Measurements from ENCODE around the gene KRTAP4-9.
"Not testable (repeated sequence)": the region's sequence is repeated elsewhere in the genome, so short reads cannot be mapped to it uniquely, and the experiment has no call there.

The KRTAP4-9 gene

GRCh38 chr17:41065829-41066624, 39.2 kb upstream of the KRTAP4-9 start, which contains the start of gene KRTAP2-4:
Gene KRTAP2-4, minus strand, starts transcription at chr17:41065879. Its CDS starts 34 bp downstream, at chr17:41065845.
- H3K36me3 ChIP-seq (ENCODE audit: control insufficient read depth, insufficient read depth, low read length): no peaks in the 10 kb centered on the region
- H3K4me1 ChIP-seq (ENCODE audit: control insufficient read depth, insufficient read depth, low read length): no peaks in the 10 kb centered on the region
- no peaks in the 10 kb centered on the region for H3K9me3 ChIP-seq (ENCODE audit: control insufficient read depth, low read length)
- H3K27ac ChIP-seq (ENCODE audit: insufficient read depth, low read depth, low read length, poor library complexity, severe bottlenecking): no peak within 1 kb of the TSS
- no peak within 1 kb of the TSS for H3K4me3 ChIP-seq (ENCODE audit: insufficient read depth, low read depth, low read length)
- H3K27me3 ChIP-seq (ENCODE audit: control insufficient read depth, insufficient read depth, low read length, poor library complexity, severe bottlenecking): no peaks in the 10 kb centered on the region
- 94 to 97% methylated on average over 6 of the region's 6 CpGs for WGBS, 2 experiments

DNA sequence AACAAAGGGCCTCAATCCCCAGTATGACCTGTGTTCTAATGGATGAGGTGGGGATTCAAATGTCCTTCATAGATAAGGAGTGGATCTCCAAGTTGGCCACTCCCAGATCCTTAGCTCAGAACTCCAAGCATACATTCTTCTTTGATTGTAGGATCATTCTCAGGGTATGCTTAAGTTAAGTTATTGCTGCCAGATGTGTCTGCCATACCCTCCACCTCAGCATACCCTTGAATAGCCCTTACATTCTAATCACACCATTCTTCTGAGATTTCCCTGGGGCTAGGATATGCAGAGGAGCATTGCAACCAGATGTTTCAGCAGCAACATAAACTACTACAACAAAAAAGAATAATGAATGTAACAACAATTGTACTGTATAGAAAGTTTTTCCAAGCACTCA, 37.9 kb upstream of the KRTAP4-9 start:
- Histone ChIP-seq H3K9me3 (ENCODE audit: control insufficient read depth, low read length) (no peaks in the 10 kb centered on the region), H3K36me3 (ENCODE audit: control insufficient read depth, insufficient read depth, low read length) (no peaks in the 10 kb centered on the region), H3K27ac (ENCODE audit: insufficient read depth, low read depth, low read length, poor library complexity, severe bottlenecking) (no peak overlapping the region), H3K27me3 (ENCODE audit: control insufficient read depth, insufficient read depth, low read length, poor library complexity, severe bottlenecking) (no peaks in the 10 kb centered on the region), H3K4me1 (ENCODE audit: control insufficient read depth, insufficient read depth, low read length) (no peaks in the 10 kb centered on the region), H3K4me3 (ENCODE audit: insufficient read depth, low read depth, low read length) (no peak overlapping the region)

DNA sequence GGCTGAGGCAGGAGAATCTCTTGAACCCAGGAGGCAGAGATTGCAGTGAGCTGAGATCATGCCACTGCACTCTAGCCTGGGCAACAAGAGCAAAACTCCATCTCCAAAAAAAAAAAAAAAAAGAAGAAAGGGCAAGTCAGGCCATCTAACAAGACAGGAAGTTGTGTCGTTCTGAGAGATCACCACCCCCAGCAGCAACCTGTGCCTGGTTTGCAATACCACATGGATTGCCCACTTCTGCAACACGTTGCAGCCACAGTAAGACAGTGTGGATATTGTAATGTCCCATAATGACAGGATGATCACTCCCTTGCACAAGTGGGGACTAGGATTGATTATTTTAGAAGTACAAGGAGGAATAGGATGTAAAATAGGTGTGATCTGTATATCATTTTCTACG, 36.2 kb upstream of the KRTAP4-9 start:
- Histone ChIP-seq H3K4me1 (ENCODE audit: control insufficient read depth, insufficient read depth, low read length) (no peaks in the 10 kb centered on the region), H3K36me3 (ENCODE audit: control insufficient read depth, insufficient read depth, low read length) (no peaks in the 10 kb centered on the region), H3K4me3 (ENCODE audit: insufficient read depth, low read depth, low read length) (no peak overlapping the region), H3K27ac (ENCODE audit: insufficient read depth, low read depth, low read length, poor library complexity, severe bottlenecking) (no peak overlapping the region), H3K27me3 (ENCODE audit: control insufficient read depth, insufficient read depth, low read length, poor library complexity, severe bottlenecking) (no peaks in the 10 kb centered on the region), H3K9me3 (ENCODE audit: control insufficient read depth, low read length) (no peaks in the 10 kb centered on the region)
- WGBS, 2 experiments: 87 to 95% methylated on average over 3 of the region's 3 CpGs

DNA sequence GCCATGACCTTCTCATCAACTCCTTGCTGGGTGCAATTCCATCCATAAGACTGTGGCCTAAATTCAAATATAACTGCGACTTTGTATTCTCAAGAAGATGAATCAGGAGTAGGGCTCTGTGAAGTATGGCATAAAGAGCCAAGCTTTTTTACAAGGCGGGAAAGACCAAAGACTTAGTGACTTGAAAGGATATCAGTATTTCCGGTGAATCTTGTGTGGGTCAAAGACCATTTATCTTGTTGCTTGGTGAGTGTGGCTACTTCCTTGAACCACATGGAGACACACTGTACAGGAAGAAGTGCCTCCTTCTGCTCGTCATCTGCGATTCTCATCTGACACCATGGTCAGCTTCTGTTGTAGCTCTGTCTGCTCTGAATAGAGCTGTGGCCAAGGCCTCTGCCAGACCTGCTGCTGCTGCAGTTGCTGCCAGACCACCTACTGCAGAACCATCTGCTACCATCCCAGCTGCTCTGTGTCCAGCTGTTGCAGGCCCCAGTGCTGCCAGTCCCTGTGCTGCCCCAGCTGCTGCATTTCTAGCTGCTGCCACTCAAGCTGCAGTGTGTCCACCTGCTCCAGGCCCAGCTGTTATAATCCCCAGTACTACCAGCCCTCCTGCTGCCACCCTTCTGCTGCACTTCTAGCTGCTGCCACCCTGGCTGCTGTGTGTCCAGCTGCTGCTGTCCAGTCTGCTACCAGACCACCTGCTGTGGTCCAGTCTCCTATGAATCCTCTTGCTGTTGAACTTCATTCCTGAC, 33.4 kb upstream of the KRTAP4-9 start:
- Histone ChIP-seq H3K27ac (ENCODE audit: insufficient read depth, low read depth, low read length, poor library complexity, severe bottlenecking) (no peak overlapping the region), H3K36me3 (ENCODE audit: control insufficient read depth, insufficient read depth, low read length) (no peaks in the 10 kb centered on the region), H3K27me3 (ENCODE audit: control insufficient read depth, insufficient read depth, low read length, poor library complexity, severe bottlenecking) (no peaks in the 10 kb centered on the region), H3K4me3 (ENCODE audit: insufficient read depth, low read depth, low read length) (no peak overlapping the region), H3K4me1 (ENCODE audit: control insufficient read depth, insufficient read depth, low read length) (no peaks in the 10 kb centered on the region), H3K9me3 (ENCODE audit: control insufficient read depth, low read length) (no peaks in the 10 kb centered on the region)
- WGBS, 2 experiments: 92 to 94% methylated on average over 5 of the region's 5 CpGs

- Histone ChIP-seq H3K4me3 (ENCODE audit: insufficient read depth, low read depth, low read length) (no peak overlapping the region), H3K27me3 (ENCODE audit: control insufficient read depth, insufficient read depth, low read length, poor library complexity, severe bottlenecking) (no peaks in the 10 kb centered on the region), H3K9me3 (ENCODE audit: control insufficient read depth, low read length) (no peaks in the 10 kb centered on the region), H3K36me3 (ENCODE audit: control insufficient read depth, insufficient read depth, low read length) (no peaks in the 10 kb centered on the region), H3K27ac (ENCODE audit: insufficient read depth, low read depth, low read length, poor library complexity, severe bottlenecking) (no peak overlapping the region), H3K4me1 (ENCODE audit: control insufficient read depth, insufficient read depth, low read length) (no peaks in the 10 kb centered on the region)
- WGBS, 2 experiments: 93% methylated on average over 2 of the region's 2 CpGs
These were observed 31.5 kb upstream of the KRTAP4-9 start for GRCh38 chr17:41073676-41074075.

DNA sequence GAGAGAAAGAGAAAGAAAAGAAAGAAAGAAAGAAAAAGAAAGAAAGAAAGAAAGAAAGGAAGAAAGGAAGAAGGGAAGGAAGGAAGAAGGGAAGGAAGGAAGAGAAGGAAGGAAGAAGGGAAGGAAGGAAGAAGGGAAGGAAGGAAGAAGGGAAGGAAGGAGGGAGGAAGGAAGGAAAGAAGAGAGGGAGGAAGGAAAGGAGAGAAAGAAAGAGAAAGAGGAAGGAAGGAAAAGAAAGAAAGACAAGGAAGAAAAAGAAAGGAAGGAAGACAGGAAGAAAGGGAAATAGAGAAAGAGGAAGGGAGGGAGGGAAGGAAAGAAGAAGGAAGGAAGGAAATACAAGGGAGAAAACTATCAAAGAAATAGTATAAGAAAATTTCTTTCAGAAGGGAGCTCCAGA, 28.4 kb upstream of the KRTAP4-9 start:
- H3K27ac ChIP-seq (ENCODE audit: insufficient read depth, low read depth, low read length, poor library complexity, severe bottlenecking): no peak overlapping the region
- H3K4me3 ChIP-seq (ENCODE audit: insufficient read depth, low read depth, low read length): no peak overlapping the region
- H3K27me3 ChIP-seq (ENCODE audit: control insufficient read depth, insufficient read depth, low read length, poor library complexity, severe bottlenecking): no peaks in the 10 kb centered on the region
- no peaks in the 10 kb centered on the region for H3K4me1 ChIP-seq (ENCODE audit: control insufficient read depth, insufficient read depth, low read length)
- no peaks in the 10 kb centered on the region for H3K9me3 ChIP-seq (ENCODE audit: control insufficient read depth, low read length)
- no peaks in the 10 kb centered on the region for H3K36me3 ChIP-seq (ENCODE audit: control insufficient read depth, insufficient read depth, low read length)

GRCh38 chr17:41082626-41083025, 22.6 kb upstream of the KRTAP4-9 start:
- WGBS, 2 experiments: 86 to 89% methylated on average over 4 of the region's 4 CpGs

DNA sequence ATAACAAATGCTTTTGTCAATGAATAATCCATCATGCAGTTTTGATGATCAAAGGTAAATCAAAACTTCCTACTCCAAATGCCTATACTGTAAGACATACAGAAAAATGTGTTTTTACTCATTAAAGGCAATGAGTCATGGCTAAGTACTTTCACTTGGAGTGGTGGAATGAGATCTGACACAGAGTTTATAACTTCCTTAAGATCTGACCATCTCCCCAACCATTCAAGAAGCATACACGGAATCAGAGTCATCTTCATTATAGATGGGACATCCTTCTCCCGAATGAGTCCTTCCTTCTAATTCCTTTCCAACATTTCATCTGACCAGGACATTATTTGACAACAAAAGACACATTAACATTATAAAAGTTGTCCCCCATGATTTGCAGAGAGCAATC, 21.8 kb upstream of the KRTAP4-9 start:
- not testable (repeated sequence) for H3K36me3 ChIP-seq (ENCODE audit: control insufficient read depth, insufficient read depth, low read length); H3K4me1 ChIP-seq (ENCODE audit: control insufficient read depth, insufficient read depth, low read length); H3K27me3 ChIP-seq (ENCODE audit: control insufficient read depth, insufficient read depth, low read length, poor library complexity, severe bottlenecking); H3K27ac ChIP-seq (ENCODE audit: insufficient read depth, low read depth, low read length, poor library complexity, severe bottlenecking); H3K4me3 ChIP-seq (ENCODE audit: insufficient read depth, low read depth, low read length); H3K9me3 ChIP-seq (ENCODE audit: control insufficient read depth, low read length)
- 89 to 100% methylated on average over 1 to 2 of the region's 2 CpGs for WGBS, 2 experiments

More at GRCh38 chr17:41082626-41083025, 22.6 kb upstream of the KRTAP4-9 start:
- Histone ChIP-seq H3K27ac (ENCODE audit: insufficient read depth, low read depth, low read length, poor library complexity, severe bottlenecking) (no peak overlapping the region), H3K9me3 (ENCODE audit: control insufficient read depth, low read length) (no peaks in the 10 kb centered on the region), H3K27me3 (ENCODE audit: control insufficient read depth, insufficient read depth, low read length, poor library complexity, severe bottlenecking) (no peaks in the 10 kb centered on the region), H3K36me3 (ENCODE audit: control insufficient read depth, insufficient read depth, low read length) (no peaks in the 10 kb centered on the region), H3K4me1 (ENCODE audit: control insufficient read depth, insufficient read depth, low read length) (no peaks in the 10 kb centered on the region), H3K4me3 (ENCODE audit: insufficient read depth, low read depth, low read length) (no peak overlapping the region)

- WGBS, 2 experiments: 92% methylated on average over 14 of the region's 14 CpGs
- H3K9me3 ChIP-seq (ENCODE audit: control insufficient read depth, low read length); H3K4me1 ChIP-seq (ENCODE audit: control insufficient read depth, insufficient read depth, low read length); H3K27me3 ChIP-seq (ENCODE audit: control insufficient read depth, insufficient read depth, low read length, poor library complexity, severe bottlenecking); H3K36me3 ChIP-seq (ENCODE audit: control insufficient read depth, insufficient read depth, low read length); H3K27ac ChIP-seq (ENCODE audit: insufficient read depth, low read depth, low read length, poor library complexity, severe bottlenecking); H3K4me3 ChIP-seq (ENCODE audit: insufficient read depth, low read depth, low read length): not testable (repeated sequence)
These were observed 20.9 kb upstream of the KRTAP4-9 start, which contains the start of gene KRTAP4-7 for GRCh38 chr17:41084100-41084856. Gene KRTAP4-7, plus strand, starts transcription at chr17:41084150. Its CDS starts 57 bp downstream, at chr17:41084207.

DNA sequence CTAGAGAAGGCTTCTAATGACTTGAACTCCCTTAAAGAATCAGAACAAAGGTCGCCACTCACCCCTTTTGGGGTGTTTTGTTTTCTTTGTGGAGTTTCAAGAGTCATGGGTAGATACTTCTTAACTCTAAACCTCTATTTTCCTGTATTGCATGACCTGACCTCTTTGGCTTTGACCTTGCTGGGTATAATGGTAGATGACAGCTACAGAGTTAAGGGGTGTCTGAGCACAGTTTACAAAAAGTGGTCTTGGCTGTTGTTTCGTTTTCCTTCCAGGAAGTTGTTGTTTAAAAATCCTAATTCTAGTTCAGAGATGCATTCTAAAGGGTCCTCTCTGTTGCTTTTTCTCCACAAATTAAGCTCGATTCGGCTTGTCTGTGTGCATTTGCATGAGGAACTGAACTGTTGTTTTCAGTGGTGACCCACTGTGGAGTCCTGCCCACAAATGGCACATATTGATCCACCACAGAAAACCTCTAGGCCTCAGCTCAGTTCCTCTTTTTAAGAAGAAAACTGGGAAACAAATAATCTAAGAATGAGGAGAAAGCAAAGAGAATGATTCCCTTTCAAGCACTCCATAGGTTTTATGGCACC, 16.3 kb upstream of the KRTAP4-9 start:
- WGBS, 2 experiments: 67 to 76% methylated on average over 1 to 4 of the region's 4 CpGs
- not testable (repeated sequence) for H3K27ac ChIP-seq (ENCODE audit: insufficient read depth, low read depth, low read length, poor library complexity, severe bottlenecking); H3K9me3 ChIP-seq (ENCODE audit: control insufficient read depth, low read length); H3K36me3 ChIP-seq (ENCODE audit: control insufficient read depth, insufficient read depth, low read length); H3K4me1 ChIP-seq (ENCODE audit: control insufficient read depth, insufficient read depth, low read length); H3K27me3 ChIP-seq (ENCODE audit: control insufficient read depth, insufficient read depth, low read length, poor library complexity, severe bottlenecking); H3K4me3 ChIP-seq (ENCODE audit: insufficient read depth, low read depth, low read length)
